Trophoblast cell (in vitro differentiated cells and primary cell): ENCODE measurements around the gene GASK1B.

Experiments used
- DNase-seq, 2 donors: peaks; one replicate each; pipeline ENCODE4 v3.0.0-alpha.2; 2016
- H2AFZ ChIP-seq: 2 replicates; pipeline ENCODE4 v1.6.1; 2013; ENCODE audit warnings: low read length, moderate library complexity, mild to moderate bottlenecking; ENCODE audit not compliant: insufficient read depth, poor library complexity
- H2AK5ac ChIP-seq: 2 replicates; pipeline ENCODE4 v1.6.1; 2013; ENCODE audit warnings: mild to moderate bottlenecking, low read length
- H2BK120ac ChIP-seq: 2 replicates; pipeline ENCODE4 v1.6.1; 2013; ENCODE audit warnings: low read length, mild to moderate bottlenecking, moderate library complexity; ENCODE audit not compliant: insufficient read depth, poor library complexity
- H2BK12ac ChIP-seq: 2 replicates; pipeline ENCODE4 v1.6.1; 2013; ENCODE audit warnings: mild to moderate bottlenecking, low read length, moderate library complexity
- H2BK5ac ChIP-seq: 2 replicates; pipeline ENCODE4 v1.6.1; 2013; ENCODE audit warnings: low read length, low read depth, moderate library complexity, mild to moderate bottlenecking; ENCODE audit not compliant: poor library complexity
- H3K14ac ChIP-seq: 2 replicates; pipeline ENCODE4 v1.6.1; 2013; ENCODE audit warnings: mild to moderate bottlenecking, low read length
- H3K18ac ChIP-seq: 2 replicates; pipeline ENCODE4 v1.6.1; 2013; ENCODE audit warnings: mild to moderate bottlenecking, low read length
- H3K23ac ChIP-seq: 2 replicates; pipeline ENCODE4 v1.6.1; 2013; ENCODE audit warnings: low read length
- H3K27ac ChIP-seq: 2 replicates; pipeline ENCODE4 v1.5.1; 2013; ENCODE audit warnings: low read depth, mild to moderate bottlenecking, inconsistent platforms, low read length, moderate library complexity
- H3K27me3 ChIP-seq: 2 replicates; pipeline ENCODE4 v1.6.1; 2013; ENCODE audit warnings: inconsistent platforms, mild to moderate bottlenecking, low read length, moderate library complexity; ENCODE audit not compliant: insufficient read depth
- H3K36me3 ChIP-seq, 2 experiments: 1 replicate in 1 of 2; 2 replicates in 1 of 2; pipeline ENCODE4 v1.6.1; 2013; ENCODE audit warnings: low read length in 2 of 2, mild to moderate bottlenecking in 2 of 2, moderate library complexity in 1 of 2; ENCODE audit not compliant: insufficient read depth in 2 of 2, control insufficient read depth in 1 of 2
- H3K4ac ChIP-seq: 2 replicates; pipeline ENCODE4 v1.6.1; 2013; ENCODE audit warnings: low read depth, mild to moderate bottlenecking, low read length, moderate library complexity
- H3K4me1 ChIP-seq, 2 experiments: 1 replicate in 1 of 2; 2 replicates in 1 of 2; pipeline ENCODE4 v1.6.1; 2013; ENCODE audit warnings: low read length in 2 of 2, mild to moderate bottlenecking in 2 of 2, moderate library complexity in 1 of 2; ENCODE audit not compliant: insufficient read depth in 2 of 2, control insufficient read depth in 1 of 2
- H3K4me2 ChIP-seq: 2 replicates; pipeline ENCODE4 v1.6.1; 2013; ENCODE audit warnings: inconsistent platforms, mild to moderate bottlenecking, low read length, moderate library complexity
- H3K4me3 ChIP-seq: 2 replicates; pipeline ENCODE4 v1.5.1; 2013; ENCODE audit warnings: mild to moderate bottlenecking, low read depth, low read length, inconsistent platforms
- H3K79me1 ChIP-seq: one replicate; pipeline ENCODE4 v1.6.1; 2013; ENCODE audit warnings: low read length
- H3K79me2 ChIP-seq: 2 replicates; pipeline ENCODE4 v1.6.1; 2013; ENCODE audit warnings: low read length, mild to moderate bottlenecking; ENCODE audit not compliant: control insufficient read depth, insufficient read depth, poor library complexity
- H3K9ac ChIP-seq: 2 replicates; pipeline ENCODE4 v1.6.1; 2013; ENCODE audit warnings: mild to moderate bottlenecking, low read length
- H3K9me3 ChIP-seq: 2 replicates; pipeline ENCODE4 v1.6.1; 2013; ENCODE audit warnings: low read depth, mild to moderate bottlenecking, control low read depth, inconsistent platforms, low read length; ENCODE audit not compliant: insufficient read depth
- H4K12ac ChIP-seq: 2 replicates; pipeline ENCODE4 v1.6.1; 2013; ENCODE audit warnings: low read depth, mild to moderate bottlenecking, low read length, moderate library complexity
- H4K8ac ChIP-seq: 2 replicates; pipeline ENCODE4 v1.6.1; 2013; ENCODE audit warnings: low read depth, mild to moderate bottlenecking, low read length, moderate library complexity
- H4K91ac ChIP-seq: one replicate; pipeline ENCODE4 v1.6.1; 2013; ENCODE audit warnings: low read depth, mild to moderate bottlenecking, low read length, moderate library complexity
- WGBS: extraction: QIAGEN DNeasy Blood & Tissue Kit; methylation state at CpG from one replicate; pipeline ENCODE4 v1.1.7; 2013; ENCODE audit warnings: missing lambda C conversion rate; ENCODE audit not compliant: insufficient read length, insufficient coverage; ENCODE audit errors: extremely low coverage; 5-methylcytosine and 5-hydroxymethylcytosine counted together

Gene GASK1B

DNA sequence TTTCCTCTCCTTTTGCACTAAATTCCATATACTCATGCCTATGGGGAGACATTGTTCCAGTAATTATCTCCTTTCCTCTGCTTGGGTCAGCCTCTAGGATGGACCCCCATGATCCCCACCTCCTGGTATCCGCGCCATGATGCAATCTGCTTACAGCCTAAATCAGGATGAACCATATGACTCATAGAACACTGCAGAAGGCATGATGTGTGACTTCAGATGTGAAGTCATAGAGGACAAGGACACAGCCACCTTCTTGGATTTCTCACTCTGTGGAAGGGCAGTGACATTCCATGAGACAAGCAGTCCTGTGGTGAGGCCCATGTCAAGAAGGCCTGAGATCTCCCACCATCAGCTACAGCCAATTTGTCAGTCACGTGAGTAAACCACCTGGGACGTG is 28.5 kb upstream of the GASK1B start:
- Histone ChIP-seq H3K79me2 (no peaks in the 10 kb centered on the region), H3K9me3 (no peaks in the 10 kb centered on the region), H4K12ac (no peak overlapping the region), H3K4me2 (no peak overlapping the region), H3K36me3 (peaks cover 0 to 2% of the 10 kb centered on the region in 2 experiments), H3K27me3 (no peaks in the 10 kb centered on the region), H3K9ac (no peak overlapping the region), H2BK5ac (no peak overlapping the region), H3K4me3 (no peak overlapping the region), H2AK5ac (no peak overlapping the region), H4K8ac (no peak overlapping the region), H3K4ac (no peak overlapping the region), H2BK120ac (no peak overlapping the region), H3K4me1 (no peaks in the 10 kb centered on the region), H3K14ac (no peak overlapping the region), H2AFZ (no peak overlapping the region), H3K18ac (no peak overlapping the region), H4K91ac (no peak overlapping the region), H3K27ac (no peak overlapping the region), H3K23ac (no peak overlapping the region), H2BK12ac (no peak overlapping the region), H3K79me1 (no peaks in the 10 kb centered on the region)
- no peak for DNase-seq
- WGBS = no CpG with 5 or more reads among the region's 4 CpGs

DNA sequence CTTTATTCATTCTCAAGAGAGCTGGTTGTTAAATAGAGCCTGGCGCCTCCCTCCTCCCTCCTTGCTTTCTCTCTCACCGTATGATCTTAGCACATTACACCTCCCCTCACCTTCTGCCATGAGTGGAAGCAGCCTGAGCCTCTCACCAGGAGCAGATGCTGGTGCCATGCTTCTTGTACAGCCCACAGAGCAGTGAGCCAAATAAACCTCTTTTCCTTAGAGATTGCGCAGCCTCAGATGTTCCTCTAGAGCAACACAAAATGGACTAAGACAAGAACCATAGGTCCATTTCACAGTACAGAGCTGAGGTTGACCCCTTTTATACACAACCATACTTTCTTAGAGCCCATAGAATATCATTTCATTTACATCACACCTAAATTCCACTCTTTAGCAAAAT is 27.4 kb upstream of the GASK1B start:
- Histone ChIP-seq H3K23ac (no peak overlapping the region), H2BK12ac (no peak overlapping the region), H3K9ac (no peak overlapping the region), H2BK120ac (no peak overlapping the region), H3K18ac (no peak overlapping the region), H2AK5ac (no peak overlapping the region), H3K79me1 (no peaks in the 10 kb centered on the region), H3K14ac (no peak overlapping the region), H3K79me2 (no peaks in the 10 kb centered on the region), H3K27me3 (no peaks in the 10 kb centered on the region), H2BK5ac (no peak overlapping the region), H3K4ac (no peak overlapping the region), H3K27ac (no peak overlapping the region), H4K91ac (no peak overlapping the region), H3K4me1 (no peaks in the 10 kb centered on the region), H4K12ac (no peak overlapping the region), H3K9me3 (no peaks in the 10 kb centered on the region), H3K4me2 (no peak overlapping the region), H3K4me3 (no peak overlapping the region), H3K36me3 (peaks cover 0 to 2% of the 10 kb centered on the region in 2 experiments), H4K8ac (no peak overlapping the region), H2AFZ (no peak overlapping the region)
- WGBS = no CpG with 5 or more reads among the region's 3 CpGs
- no peak for DNase-seq

GRCh38 chr4:158197194-158197776 is 24.5 kb upstream of the GASK1B start:
- no peaks in the 10 kb centered on the region for H3K27me3 ChIP-seq
- H2BK12ac ChIP-seq = no peak overlapping the region
- no peak overlapping the region for H2AK5ac ChIP-seq
- H4K91ac ChIP-seq = no peak overlapping the region
- no peaks in the 10 kb centered on the region for H3K4me1 ChIP-seq
- no peak overlapping the region for H2AFZ ChIP-seq
- H3K23ac ChIP-seq = no peak overlapping the region
- no peak overlapping the region for H3K9ac ChIP-seq
- H3K14ac ChIP-seq = no peak overlapping the region
- no peaks in the 10 kb centered on the region for H3K9me3 ChIP-seq
- H3K4me3 ChIP-seq = no peak overlapping the region
- no peak overlapping the region for H4K8ac ChIP-seq
- H3K36me3 ChIP-seq = peaks cover 0 to 2% of the 10 kb centered on the region in 2 experiments
- H3K18ac ChIP-seq = no peak overlapping the region
- H3K4me2 ChIP-seq = no peak overlapping the region
- DNase-seq = no peak
- no peak overlapping the region for H3K27ac ChIP-seq
- no peaks in the 10 kb centered on the region for H3K79me1 ChIP-seq
- no peak overlapping the region for H2BK5ac ChIP-seq
- WGBS = no CpG with 5 or more reads among the region's 5 CpGs
- H4K12ac ChIP-seq = no peak overlapping the region
- H2BK120ac ChIP-seq = no peak overlapping the region
- H3K4ac ChIP-seq = no peak overlapping the region
- no peaks in the 10 kb centered on the region for H3K79me2 ChIP-seq

DNA sequence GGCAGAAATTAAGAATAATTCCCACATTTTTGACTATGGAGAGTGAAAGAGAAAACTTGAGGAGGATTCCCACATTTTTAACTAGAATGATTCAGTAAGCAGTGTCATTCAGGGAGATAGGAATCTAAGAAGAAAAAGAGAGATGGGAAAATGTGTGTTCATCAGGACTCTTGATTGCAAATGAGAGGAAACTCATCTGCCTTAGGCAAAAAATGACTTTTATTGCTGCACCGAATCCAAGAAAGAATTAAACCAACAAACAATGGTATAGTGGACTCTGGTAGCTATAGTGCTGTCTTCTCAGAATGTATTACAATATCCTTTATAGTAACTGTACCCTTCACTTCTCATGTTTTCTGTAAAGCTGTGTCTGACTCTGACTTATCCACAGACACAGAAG is 22.5 kb upstream of the GASK1B start:
- H3K79me2 ChIP-seq = no peaks in the 10 kb centered on the region
- no peak overlapping the region for H4K91ac ChIP-seq
- H3K79me1 ChIP-seq = no peaks in the 10 kb centered on the region
- no CpG with 5 or more reads among the region's 1 CpG for WGBS
- H3K23ac ChIP-seq = no peak overlapping the region
- no peak overlapping the region for H2AFZ ChIP-seq
- no peak overlapping the region for H2BK5ac ChIP-seq
- no peaks in the 10 kb centered on the region for H3K27me3 ChIP-seq
- no peak overlapping the region for H3K9ac ChIP-seq
- H3K9me3 ChIP-seq = no peaks in the 10 kb centered on the region
- H3K4me3 ChIP-seq = no peak overlapping the region
- H2AK5ac ChIP-seq = no peak overlapping the region
- H3K27ac ChIP-seq = no peak overlapping the region
- no peak overlapping the region for H3K4ac ChIP-seq
- no peak overlapping the region for H4K12ac ChIP-seq
- no peak overlapping the region for H4K8ac ChIP-seq
- H3K14ac ChIP-seq = no peak overlapping the region
- H2BK12ac ChIP-seq = no peak overlapping the region
- no peak for DNase-seq
- H3K36me3 ChIP-seq = peaks cover 0 to 2% of the 10 kb centered on the region in 2 experiments
- no peak overlapping the region for H2BK120ac ChIP-seq
- no peak overlapping the region for H3K18ac ChIP-seq
- no peaks in the 10 kb centered on the region for H3K4me1 ChIP-seq
- H3K4me2 ChIP-seq = no peak overlapping the region
